Thymus (tissue), 11 donors: ENCODE measurements around the gene KANSL1. TPM values are rescaled to one million over a fixed set of nuclear protein-coding genes. Genes with fewer than 3 reads are reported as not detected.
"Not testable (repeated sequence)": the region's sequence is repeated elsewhere in the genome, so short reads cannot be mapped to it uniquely, and the experiment has no call there.

Source experiments
- DNase-seq, 9 donors: peaks; one replicate each; pipeline ENCODE4 v3.0.0-alpha.2; 2013; ENCODE audit warnings: low spot score in 9 of 9, low read depth in 6 of 9, missing footprints in 1 of 9
- H3K27ac ChIP-seq, 2 donors: one replicate each; pipeline ENCODE4 v1.5.1; 2013; ENCODE audit warnings: control low read depth in 1 of 2, low read depth in 1 of 2, low read length in 1 of 2, mild to moderate bottlenecking in 1 of 2, moderate library complexity in 1 of 2
- H3K27me3 ChIP-seq, 2 donors: one replicate each; pipeline ENCODE4 v1.5.1; 2013; ENCODE audit warnings: low read length in 1 of 2; ENCODE audit not compliant: control insufficient read depth in 2 of 2, insufficient read depth in 1 of 2
- H3K36me3 ChIP-seq, 2 donors: one replicate each; pipeline ENCODE4 v1.5.1; 2013; ENCODE audit warnings: low read length in 1 of 2, mild to moderate bottlenecking in 1 of 2, moderate library complexity in 1 of 2; ENCODE audit not compliant: control insufficient read depth in 2 of 2, insufficient read depth in 2 of 2
- H3K4me1 ChIP-seq, 2 donors: one replicate each; pipeline ENCODE4 v1.5.1; 2013; ENCODE audit warnings: low read length in 2 of 2; ENCODE audit not compliant: control insufficient read depth in 2 of 2, insufficient read depth in 2 of 2
- H3K4me3 ChIP-seq, 2 donors: one replicate each; pipeline ENCODE4 v1.5.1; 2013; ENCODE audit warnings: low read length in 2 of 2, control low read depth in 1 of 2, mild to moderate bottlenecking in 1 of 2
- H3K9me3 ChIP-seq, 2 donors: one replicate each; pipeline ENCODE4 v1.5.1; 2013; ENCODE audit warnings: low read length in 1 of 2, mild to moderate bottlenecking in 1 of 2; ENCODE audit not compliant: control insufficient read depth in 2 of 2, insufficient read depth in 1 of 2
- WGBS: extraction: QIAGEN DNeasy Blood & Tissue Kit; methylation state at CpG from one replicate; pipeline ENCODE4 v1.1.7; 2013; 5-methylcytosine and 5-hydroxymethylcytosine counted together
- polyA plus RNA-seq: library from polyadenylated mRNA; stranded (reverse); fragments of 200-250 nt; gene quantifications from one replicate; pipeline ENCODE4 v1.2.3, GENCODE V29; 2013
- total RNA-seq: library from RNA; stranded (reverse); fragments of 120-200 nt; gene quantifications from one replicate; pipeline ENCODE4 v1.2.4, GENCODE V29; 2013
- donor health status: healthy.

The KANSL1 gene
- total and polyA plus RNA-seq, 2 donors, result 22.3 to 101 TPM

DNA sequence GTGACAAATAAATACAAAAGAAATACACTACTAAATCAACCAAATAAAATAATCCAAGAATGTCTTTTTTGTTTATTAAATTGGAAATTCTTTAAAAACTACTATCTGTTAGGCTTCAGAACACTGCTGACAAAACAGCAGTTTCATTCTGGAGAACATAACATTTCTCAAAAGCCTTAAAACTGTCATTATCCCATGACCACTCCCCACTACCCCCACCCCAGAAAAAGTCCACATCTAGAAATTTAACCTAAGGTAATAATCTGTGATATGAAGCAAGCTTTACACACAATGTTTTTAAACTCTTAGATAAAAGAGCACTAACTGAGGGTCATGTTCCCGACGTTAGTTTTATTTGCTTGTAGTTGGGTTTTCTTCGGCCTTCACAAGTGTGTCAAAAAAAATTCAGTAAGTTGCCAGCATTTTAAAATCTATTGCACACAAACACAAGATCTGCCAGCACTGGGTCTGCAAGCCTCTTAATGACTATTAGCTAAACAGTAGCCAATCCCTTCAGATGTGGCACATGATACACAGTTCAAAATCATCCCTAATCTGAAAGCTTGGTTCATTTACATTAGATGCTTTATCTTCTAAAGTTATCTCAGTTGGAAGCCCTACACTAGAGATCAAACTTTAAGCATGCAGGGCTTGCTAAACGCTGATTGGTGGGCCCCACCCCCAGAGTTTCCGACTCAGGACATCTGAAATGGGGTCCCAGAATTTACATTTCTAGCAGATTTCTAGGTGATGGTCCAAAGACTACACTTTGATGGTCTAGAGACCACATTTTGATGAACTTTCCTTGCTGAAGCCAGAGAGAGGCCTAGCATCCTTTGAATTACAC, 75.2 kb downstream of the KANSL1 start:
- Histone ChIP-seq H3K36me3 (peaks cover 3% of the 10 kb centered on the region in 2 donors), H3K27me3 (no peaks in the 10 kb centered on the region), H3K27ac (no peak overlapping the region), H3K4me1 (peaks cover 2 to 3% of the 10 kb centered on the region in 2 donors), H3K4me3 (no peak overlapping the region), H3K9me3 (no peaks in the 10 kb centered on the region)
- DNase-seq, result no peak
- WGBS, result 70% methylated on average over 5 of the region's 5 CpGs

DNA sequence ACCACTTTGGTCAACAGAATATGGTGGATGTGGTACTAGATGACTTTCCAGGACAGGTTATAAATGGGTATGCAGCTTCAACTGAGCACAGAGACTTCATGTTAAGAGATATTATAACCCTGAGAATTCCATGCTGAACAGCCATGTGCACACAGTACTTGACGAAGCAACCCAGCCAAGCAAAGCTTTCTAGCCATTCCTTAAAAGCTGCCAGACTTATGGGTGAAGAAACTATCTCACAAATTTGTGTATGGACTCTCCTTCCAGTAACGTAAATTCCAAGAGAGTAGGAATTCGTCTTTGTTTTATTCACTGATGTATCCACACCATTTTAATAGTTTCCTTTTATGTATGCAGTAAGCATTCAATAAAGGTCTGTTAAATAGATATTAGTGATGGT, 76.1 kb downstream of the KANSL1 start:
- 96% methylated on average over 3 of the region's 3 CpGs for WGBS
- H3K4me1 ChIP-seq, result peaks cover 0 to 3% of the 10 kb centered on the region in 2 donors

DNA sequence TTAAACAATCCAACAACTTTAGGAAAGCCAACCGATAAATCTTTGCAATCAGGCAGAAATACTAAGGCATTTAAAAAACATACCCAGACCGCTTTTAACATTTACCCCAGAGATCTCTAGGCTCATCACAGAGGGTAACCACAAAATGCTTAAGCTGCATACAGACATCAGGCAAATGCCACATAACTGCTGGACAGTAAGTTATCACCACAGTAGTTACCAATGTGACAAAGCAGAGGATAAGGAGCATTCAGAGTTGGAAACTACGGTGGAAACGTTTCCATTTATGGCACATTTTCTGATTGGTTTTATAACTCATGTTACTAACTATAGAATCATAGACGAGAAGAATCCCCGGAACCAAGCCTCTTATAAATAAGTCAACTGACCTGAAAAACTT, 77.5 kb downstream of the KANSL1 start:
- no peaks in the 10 kb centered on the region for H3K27me3 ChIP-seq
- peaks cover 0 to 3% of the 10 kb centered on the region in 2 donors for H3K4me1 ChIP-seq
- no peaks in the 10 kb centered on the region for H3K9me3 ChIP-seq
- WGBS, result 95% methylated on average over 6 of the region's 6 CpGs
- H3K4me3 ChIP-seq, result no peak overlapping the region
- H3K27ac ChIP-seq, result no peak overlapping the region
- peaks cover 3% of the 10 kb centered on the region in 2 donors for H3K36me3 ChIP-seq
- DNase-seq, result no peak

More for the DNA sequence above, 76.1 kb downstream of the KANSL1 start:
- H3K27ac ChIP-seq, result no peak overlapping the region
- H3K4me3 ChIP-seq, result no peak overlapping the region
- DNase-seq, result no peak
- no peaks in the 10 kb centered on the region for H3K9me3 ChIP-seq
- peaks cover 3% of the 10 kb centered on the region in 2 donors for H3K36me3 ChIP-seq
- H3K27me3 ChIP-seq, result no peaks in the 10 kb centered on the region

DNA sequence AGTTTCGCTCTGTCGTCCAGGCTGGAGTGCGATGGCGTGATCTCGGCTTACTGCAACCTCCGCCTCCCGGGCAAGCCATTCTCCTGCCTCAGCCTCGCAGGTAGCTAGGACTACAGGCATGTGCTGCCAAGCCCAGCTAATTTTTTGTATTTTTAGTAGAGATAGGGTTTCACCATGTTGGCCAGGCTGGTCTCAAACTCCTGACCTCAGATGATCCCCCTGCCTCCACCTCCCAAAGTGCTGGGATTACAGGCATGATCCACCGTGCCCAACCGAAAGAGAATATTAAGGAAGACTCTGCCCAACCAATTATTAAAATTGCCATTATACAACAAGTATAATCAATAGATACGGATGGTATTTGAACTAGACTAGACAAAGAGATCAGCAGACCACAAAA, 82.0 kb downstream of the KANSL1 start:
- H3K4me3 ChIP-seq, H3K27me3 ChIP-seq, H3K36me3 ChIP-seq, H3K4me1 ChIP-seq, H3K9me3 ChIP-seq, DNase-seq, H3K27ac ChIP-seq: not testable (repeated sequence)
- WGBS, result 98% methylated on average over 11 of the region's 11 CpGs

DNA sequence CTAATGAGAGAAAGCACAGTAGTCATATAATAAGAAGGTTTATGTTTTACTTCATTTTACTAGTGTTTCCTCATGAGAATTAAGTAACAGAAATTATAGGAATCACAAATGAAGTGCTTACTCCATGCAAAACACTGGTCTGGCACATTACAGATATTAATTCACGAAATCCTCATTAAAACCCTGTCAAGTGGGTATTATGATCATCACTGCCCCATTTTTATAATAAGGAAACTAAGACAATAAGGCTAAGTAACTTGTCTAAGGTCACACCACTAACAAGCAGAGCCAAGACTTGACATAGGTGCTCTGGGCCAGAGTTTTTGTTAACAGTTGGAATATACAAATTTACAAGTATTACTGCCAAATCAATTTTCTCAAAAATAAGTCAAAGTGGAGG, 83.0 kb downstream of the KANSL1 start:
- Histone ChIP-seq H3K9me3 (no peaks in the 10 kb centered on the region), H3K4me3 (no peak overlapping the region), H3K27ac (no peak overlapping the region), H3K27me3 (no peaks in the 10 kb centered on the region), H3K4me1 (no peaks in the 10 kb centered on the region), H3K36me3 (peaks cover 3 to 6% of the 10 kb centered on the region in 2 donors)
- DNase-seq, result no peak
- 95% methylated on average over 1 of the region's 1 CpG for WGBS

DNA sequence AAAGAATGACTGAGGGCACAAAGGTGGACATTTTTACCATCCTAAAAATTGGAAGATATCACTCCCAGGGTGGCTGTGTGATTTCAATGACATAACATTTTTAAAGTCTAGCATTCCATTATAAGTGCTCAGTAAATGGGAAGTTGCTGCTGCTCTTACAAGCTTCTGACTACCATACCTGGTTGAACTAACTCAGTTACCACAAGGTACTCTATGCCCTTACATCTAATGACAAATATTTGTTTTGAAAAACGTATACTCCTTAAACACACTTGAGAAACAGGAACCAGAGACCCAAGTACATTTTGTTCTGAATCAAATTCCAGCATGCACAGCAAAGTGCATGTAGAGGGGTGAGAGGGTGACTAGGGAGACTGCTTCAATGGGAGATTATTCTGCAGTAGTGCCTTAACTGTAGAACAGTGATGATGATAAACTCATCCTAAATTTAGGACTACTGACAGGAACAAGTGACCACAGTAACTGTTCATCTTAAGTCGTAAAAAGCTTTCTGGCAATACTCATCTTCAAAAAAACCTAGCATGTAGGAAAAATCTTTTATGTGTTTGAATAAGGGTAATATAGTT, 83.5 kb downstream of the KANSL1 start:
- H3K27ac ChIP-seq, result no peak overlapping the region
- 82% methylated on average over 2 of the region's 2 CpGs for WGBS
- H3K36me3 ChIP-seq, result peaks cover 3 to 6% of the 10 kb centered on the region in 2 donors
- H3K9me3 ChIP-seq, result no peaks in the 10 kb centered on the region
- no peak for DNase-seq
- no peaks in the 10 kb centered on the region for H3K4me1 ChIP-seq
- no peaks in the 10 kb centered on the region for H3K27me3 ChIP-seq
- H3K4me3 ChIP-seq, result no peak overlapping the region

DNA sequence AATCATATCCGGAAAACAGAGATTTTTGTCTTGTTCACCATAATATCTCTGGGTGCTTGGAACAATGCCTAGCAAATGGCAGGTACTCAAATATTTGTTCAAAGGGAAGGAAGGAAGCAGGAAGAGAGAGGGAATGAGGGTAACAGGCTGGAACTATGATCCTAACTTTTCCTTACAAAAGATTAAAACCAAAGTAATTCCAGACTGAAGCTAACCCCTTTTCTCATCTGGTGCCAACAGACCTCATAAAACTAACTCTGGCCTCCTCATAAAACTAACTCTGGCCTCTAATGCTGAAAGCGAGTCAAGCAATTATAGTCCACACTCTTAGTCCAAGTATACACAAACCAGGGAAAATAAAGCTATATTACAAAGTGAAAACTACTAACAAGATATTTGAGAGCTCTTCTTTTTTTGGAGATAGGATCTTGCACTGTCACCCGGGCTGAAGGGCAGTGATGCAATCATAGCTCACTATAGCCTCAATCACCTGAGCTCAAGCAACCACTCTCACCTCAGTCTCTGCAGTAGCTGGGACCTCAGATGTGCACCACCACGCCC, 84.6 kb downstream of the KANSL1 start:
- no peaks in the 10 kb centered on the region for H3K4me1 ChIP-seq
- H3K9me3 ChIP-seq, result no peaks in the 10 kb centered on the region
- H3K27me3 ChIP-seq, result no peaks in the 10 kb centered on the region
- peaks cover 3 to 6% of the 10 kb centered on the region in 2 donors for H3K36me3 ChIP-seq
- no peak overlapping the region for H3K27ac ChIP-seq
- 97% methylated on average over 4 of the region's 4 CpGs for WGBS
- H3K4me3 ChIP-seq, result no peak overlapping the region
- DNase-seq, result no peak

DNA sequence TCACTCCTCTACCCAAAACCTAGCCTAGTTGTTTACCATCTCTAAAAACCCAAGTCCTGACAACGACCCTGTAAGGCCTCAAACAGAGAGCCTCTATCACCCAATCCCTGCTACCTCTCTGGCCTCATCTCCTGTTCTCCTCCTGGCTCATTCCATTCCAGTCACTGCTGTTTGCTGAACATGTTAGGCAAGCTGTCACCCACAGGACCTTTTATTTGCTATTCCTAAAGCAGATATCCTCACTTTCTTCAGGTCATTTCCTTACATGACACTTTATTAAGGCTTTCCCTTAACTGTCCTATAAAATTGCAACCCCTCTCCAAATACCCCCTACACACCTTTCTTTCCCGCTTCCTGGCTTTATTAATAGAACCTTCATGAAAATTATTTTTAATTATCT, 85.1 kb downstream of the KANSL1 start:
- 96% methylated on average over 2 of the region's 2 CpGs for WGBS
- Histone ChIP-seq H3K27ac (no peak overlapping the region), H3K36me3 (peaks cover 3 to 6% of the 10 kb centered on the region in 2 donors), H3K4me1 (no peaks in the 10 kb centered on the region), H3K4me3 (no peak overlapping the region), H3K9me3 (no peaks in the 10 kb centered on the region), H3K27me3 (no peaks in the 10 kb centered on the region)
- DNase-seq, result no peak

DNA sequence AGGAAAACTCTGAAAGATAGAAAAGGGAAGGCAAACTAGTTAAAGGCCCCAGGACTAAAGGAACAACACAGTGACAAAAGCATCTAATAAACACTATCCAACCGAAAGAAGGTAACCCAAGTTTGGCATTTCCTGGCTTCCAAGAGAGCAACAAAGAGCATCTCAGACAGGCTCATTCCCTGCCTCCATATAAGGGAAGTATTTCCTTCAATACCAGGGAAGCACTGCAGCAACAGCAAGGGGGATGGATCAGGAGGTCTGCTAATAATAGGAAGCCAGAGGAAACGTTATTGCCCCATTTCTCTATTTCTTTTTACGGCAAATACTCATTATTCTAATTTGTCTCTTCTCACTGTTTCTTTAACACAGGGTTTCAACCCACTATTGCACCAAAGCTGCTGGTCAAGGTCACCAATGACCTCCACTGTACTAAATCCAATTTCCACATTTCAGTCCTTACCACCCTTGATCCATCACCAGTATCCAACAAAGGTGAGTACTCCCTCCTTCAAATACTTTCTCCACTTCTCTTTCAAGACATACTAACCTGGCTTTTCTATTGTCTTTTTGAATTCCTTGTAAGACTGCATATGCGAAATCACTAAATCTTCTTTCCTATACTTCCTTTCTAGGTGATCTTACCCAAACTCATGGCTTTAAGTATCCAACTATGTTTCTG, 86.1 kb downstream of the KANSL1 start:
- Histone ChIP-seq H3K9me3 (no peaks in the 10 kb centered on the region), H3K27ac (no peak overlapping the region), H3K4me1 (no peaks in the 10 kb centered on the region), H3K4me3 (no peak overlapping the region), H3K27me3 (no peaks in the 10 kb centered on the region), H3K36me3 (peaks cover 3 to 6% of the 10 kb centered on the region in 2 donors)
- no peak for DNase-seq
- 97% methylated on average over 4 of the region's 4 CpGs for WGBS
